ENCODE results near the gene DUSP22.

- TF ChIP-seq POLR2AphosphoS5 (IDR thresholded peaks at IDR 0.05) = no peak
- TF ChIP-seq, protein P1, sequence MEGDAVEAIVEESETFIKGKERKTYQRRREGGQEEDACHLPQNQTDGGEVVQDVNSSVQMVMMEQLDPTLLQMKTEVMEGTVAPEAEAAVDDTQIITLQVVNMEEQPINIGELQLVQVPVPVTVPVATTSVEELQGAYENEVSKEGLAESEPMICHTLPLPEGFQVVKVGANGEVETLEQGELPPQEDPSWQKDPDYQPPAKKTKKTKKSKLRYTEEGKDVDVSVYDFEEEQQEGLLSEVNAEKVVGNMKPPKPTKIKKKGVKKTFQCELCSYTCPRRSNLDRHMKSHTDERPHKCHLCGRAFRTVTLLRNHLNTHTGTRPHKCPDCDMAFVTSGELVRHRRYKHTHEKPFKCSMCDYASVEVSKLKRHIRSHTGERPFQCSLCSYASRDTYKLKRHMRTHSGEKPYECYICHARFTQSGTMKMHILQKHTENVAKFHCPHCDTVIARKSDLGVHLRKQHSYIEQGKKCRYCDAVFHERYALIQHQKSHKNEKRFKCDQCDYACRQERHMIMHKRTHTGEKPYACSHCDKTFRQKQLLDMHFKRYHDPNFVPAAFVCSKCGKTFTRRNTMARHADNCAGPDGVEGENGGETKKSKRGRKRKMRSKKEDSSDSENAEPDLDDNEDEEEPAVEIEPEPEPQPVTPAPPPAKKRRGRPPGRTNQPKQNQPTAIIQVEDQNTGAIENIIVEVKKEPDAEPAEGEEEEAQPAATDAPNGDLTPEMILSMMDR (IDR thresholded peaks at IDR 0.05) = no peak
- TF ChIP-seq POLR2A (IDR thresholded peaks at IDR 0.05) = no peak
- TF ChIP-seq EP300 (IDR thresholded peaks at IDR 0.05) = no peak
Observed at GRCh38 chr6:370555-370954, 78.3 kb downstream of the DUSP22 start.

All from suprapubic skin (tissue), 4 donors.